Stimulated activated CD8-positive, alpha-beta memory T cell treated with anti-CD3 and anti-CD28 coated beads, Interleukin-2, amount 100 ng/mL, for 48 hours (primary cell): ENCODE results near the gene CCNB1IP1.
"Not testable (repeated sequence)": the region's sequence is repeated elsewhere in the genome, so short reads cannot be mapped to it uniquely, and the experiment has no call there.

Experiments used
- DNase-seq, 2 donors: peaks; one replicate each; pipeline ENCODE4 v3.0.0-alpha.2; 2020; ENCODE audit warnings: low read depth in 2 of 2

CCNB1IP1 gene

GRCh38 chr14:20332788-20333493 lies at the start of gene CCNB1IP1:
CCNB1IP1 (minus strand) TSS chr14:20333279; CDS start chr14:20316523, 16,756 bp downstream.
- no peak for DNase-seq

- no peak for DNase-seq
Observed at GRCh38 chr14:20382526-20382925, 49.4 kb upstream of the CCNB1IP1 start.

DNA sequence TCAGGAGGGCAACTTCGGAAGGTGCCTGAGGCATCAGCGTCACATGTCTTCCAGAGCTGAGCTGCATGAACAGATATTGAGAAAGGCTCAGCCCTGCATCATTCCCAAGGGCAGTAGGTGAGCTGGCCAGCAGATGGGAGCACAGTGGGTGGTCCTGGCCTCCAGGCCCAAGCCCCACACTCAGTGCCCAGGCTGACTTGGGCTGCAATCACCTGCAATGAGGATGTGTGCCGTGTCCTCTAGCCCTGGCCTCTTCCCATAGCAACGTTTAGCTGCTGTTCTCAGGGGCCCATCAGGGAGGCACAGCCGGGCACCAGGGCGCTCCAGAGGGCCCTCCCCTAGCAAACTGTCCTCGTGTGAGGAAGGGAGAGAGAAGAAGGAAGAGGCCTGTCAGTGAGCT lies 48.3 kb upstream of the CCNB1IP1 start:
- DNase-seq = no peak

GRCh38 chr14:20380681-20381080 lies 47.6 kb upstream of the CCNB1IP1 start:
- DNase-seq = no peak

DNA sequence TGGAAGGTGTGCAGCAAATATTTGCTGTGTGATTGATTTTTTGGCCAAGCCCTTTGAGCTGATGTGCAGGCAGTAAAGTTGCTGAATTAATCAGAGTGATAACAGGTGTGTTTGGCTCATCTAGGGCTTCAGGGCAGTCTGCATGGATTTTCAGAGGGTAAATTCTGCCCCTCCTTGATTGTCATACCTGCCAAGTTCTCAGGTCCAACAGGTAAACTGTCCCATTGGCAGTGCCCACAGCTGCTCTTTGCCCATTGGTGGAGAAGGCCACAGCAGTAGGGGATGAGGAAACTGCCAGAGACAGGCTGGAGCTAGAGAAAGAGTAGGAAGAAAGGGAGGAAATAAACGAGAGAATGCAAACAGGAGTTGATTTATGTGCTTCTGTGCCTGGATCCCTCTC lies 46.7 kb upstream of the CCNB1IP1 start:
- no peak for DNase-seq

GRCh38 chr14:20377171-20377570 lies 44.1 kb upstream of the CCNB1IP1 start:
- no peak for DNase-seq

GRCh38 chr14:20376071-20376588 lies 43.1 kb upstream of the CCNB1IP1 start:
- no peak for DNase-seq

GRCh38 chr14:20375471-20375870 lies 42.4 kb upstream of the CCNB1IP1 start:
- DNase-seq = no peak

- no peak for DNase-seq
Observed at GRCh38 chr14:20372796-20373195, 39.7 kb upstream of the CCNB1IP1 start.

GRCh38 chr14:20365928-20366327 lies 32.8 kb upstream of the CCNB1IP1 start:
- DNase-seq = no peak

DNA sequence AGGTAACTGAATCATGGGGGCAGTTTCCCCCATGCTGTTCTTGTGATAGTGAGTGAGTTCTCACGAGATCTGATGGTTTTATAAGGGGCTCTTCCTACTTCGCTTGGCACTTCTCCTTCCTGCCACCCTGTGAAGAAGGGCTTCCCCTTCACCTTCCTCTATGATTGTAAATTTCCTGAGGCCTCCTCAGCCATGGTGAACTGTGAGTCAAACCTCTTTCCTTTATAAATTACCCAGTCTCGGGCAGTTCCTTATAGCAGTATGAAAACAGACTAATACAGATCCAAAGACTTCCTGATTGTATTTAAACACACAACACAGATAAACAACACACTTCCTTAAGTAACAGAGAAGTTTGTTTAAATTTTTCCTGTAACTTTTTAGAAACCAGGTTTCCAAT lies 25.4 kb upstream of the CCNB1IP1 start:
- DNase-seq = not testable (repeated sequence)

- DNase-seq = no peak
Observed at GRCh38 chr14:20356422-20356821, 23.3 kb upstream of the CCNB1IP1 start.

GRCh38 chr14:20350860-20351259 lies 17.8 kb upstream of the CCNB1IP1 start:
- DNase-seq = no peak

DNA sequence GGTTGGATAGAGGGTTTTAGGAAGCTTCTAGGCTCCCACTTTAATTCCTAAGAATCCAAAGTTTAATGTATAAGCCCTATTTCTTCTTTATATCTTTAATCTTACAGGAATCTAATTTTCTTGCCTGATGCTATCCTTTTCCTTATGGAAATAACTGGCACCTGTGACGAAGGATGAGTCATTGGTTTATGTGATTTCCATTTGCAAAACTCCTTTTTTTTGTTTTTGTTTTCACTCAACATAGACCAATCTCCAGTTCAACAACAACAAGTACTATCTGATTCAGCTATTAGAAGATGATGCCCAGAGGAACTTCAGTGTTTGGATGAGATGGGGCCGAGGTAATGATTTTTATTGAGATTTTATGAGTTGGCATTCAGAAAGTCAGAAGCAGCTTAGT lies 17.2 kb upstream of the CCNB1IP1 start:
- no peak for DNase-seq

- no peak for DNase-seq
Observed at GRCh38 chr14:20347747-20348146, 14.7 kb upstream of the CCNB1IP1 start.

DNA sequence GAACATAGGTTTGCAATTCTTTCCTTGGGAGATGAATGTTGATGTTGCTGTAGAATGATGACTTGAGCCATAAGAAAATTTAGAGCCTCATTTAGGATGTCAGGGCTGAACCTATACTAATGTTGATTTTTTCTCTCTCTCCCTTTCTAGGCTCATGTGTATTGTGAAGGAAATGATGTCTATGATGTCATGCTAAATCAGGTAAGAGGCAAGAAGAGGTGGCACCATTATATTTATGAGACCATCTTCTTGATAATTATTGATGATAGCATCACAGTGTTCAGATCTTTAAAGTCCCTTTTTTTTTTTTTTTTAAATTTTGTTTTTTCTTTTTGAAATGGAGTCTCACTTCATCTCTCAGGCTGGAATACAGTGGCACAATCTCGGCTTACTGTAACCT lies 13.6 kb upstream of the CCNB1IP1 start:
- DNase-seq = no peak

DNA sequence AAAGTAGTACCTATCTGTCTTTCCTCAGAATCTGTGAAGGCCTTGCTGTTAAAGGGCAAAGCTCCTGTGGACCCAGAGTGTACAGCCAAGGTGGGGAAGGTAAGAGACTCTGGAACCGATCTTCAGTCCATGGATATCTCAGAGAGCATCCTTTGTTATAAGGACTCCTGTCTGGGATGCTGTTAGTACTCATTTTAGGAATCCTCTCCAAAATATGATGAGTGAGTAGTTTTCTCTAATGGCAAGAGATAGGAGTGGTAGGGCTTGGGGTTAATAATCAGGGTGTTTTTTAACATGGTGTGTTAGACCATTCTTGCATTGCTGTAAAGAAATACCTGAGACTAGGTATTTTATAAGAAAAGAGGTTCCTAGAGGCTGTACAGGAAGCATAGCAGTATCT lies 12.3 kb upstream of the CCNB1IP1 start:
- DNase-seq = no peak

GRCh38 chr14:20343862-20344220 lies 10.8 kb upstream of the CCNB1IP1 start:
- no peak for DNase-seq

DNA sequence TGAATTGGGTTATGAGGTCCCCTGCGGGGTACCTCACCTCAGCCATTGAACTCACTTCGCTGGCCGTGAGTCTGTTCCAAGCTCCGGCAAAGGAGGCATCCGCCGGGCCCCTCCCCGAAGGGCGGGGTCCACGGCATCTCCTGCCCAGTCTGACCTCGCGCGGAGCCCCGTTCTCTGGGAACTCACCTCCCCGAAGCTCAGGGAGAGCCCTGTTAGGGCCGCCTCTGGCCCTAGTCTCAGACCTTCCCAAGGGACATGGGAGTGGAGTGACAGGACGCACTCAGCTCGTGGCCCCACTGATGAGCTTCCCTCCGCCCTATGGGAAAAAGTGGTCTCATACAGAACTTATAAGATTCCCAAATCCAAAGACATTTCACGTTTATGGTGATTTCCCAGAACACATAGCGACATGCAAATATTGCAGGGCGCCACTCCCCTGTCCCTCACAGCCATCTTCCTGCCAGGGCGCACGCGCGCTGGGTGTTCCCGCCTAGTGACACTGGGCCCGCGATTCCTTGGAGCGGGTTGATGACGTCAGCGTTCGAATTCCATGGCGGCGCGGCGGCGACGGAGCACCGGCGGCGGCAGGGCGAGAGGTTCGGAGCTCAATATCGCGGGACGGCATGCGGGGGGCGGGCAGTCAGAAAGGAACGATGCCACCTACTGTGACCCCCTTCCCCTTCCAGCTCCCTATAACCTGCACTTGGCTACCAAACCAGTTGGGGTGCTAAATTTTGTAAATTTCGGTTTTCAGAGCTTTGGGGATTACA lies 10.2 kb upstream of the CCNB1IP1 start, which contains the start of gene PARP2:
Gene PARP2 (plus strand): TSS at position 544 of the 770 bp plus-strand sequence. CDS start 7 bp downstream, at position 551.
- peak; percentile 93 to 95 for DNase-seq

- no peak for DNase-seq
Observed at GRCh38 chr14:20341646-20342045, 8.6 kb upstream of the CCNB1IP1 start.

GRCh38 chr14:20341032-20341431 lies 8.0 kb upstream of the CCNB1IP1 start:
- not testable (repeated sequence) for DNase-seq

- no peak for DNase-seq
Observed at GRCh38 chr14:20334017-20334416, 938 bp upstream of the CCNB1IP1 start.

DNA sequence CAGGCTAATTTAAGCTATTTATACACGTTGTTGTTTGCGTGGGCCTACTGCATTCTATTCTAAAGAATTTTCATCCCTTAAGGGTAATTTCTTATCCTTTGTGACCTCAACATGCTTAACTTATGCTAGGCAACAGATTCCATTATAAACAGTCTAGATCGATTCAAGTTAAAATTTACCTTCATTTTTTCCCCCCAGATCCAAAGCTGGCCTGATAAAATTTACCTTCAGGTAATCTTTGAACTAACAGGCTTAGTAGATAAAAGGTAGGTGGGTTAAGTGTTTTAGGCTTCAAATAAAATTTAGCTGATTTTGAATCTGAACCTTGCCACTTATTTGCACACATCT lies 389 bp upstream of the CCNB1IP1 start:
- no peak for DNase-seq
